HepG2 (cell line): ENCODE results near the gene PIK3R1. TPM values are rescaled to one million over a fixed set of nuclear protein-coding genes. Genes with fewer than 3 reads are reported as not detected.
A peak's percentile ranks its signal among the peaks of the same experiment; 100 is the strongest.

Experiments
- AFF4 ChIP-seq: sonication (generic); formaldehyde crosslinking; IDR thresholded peaks from 2 replicates; pipeline ENCODE4 v1.4.0; 2020; ENCODE audit warnings: missing genetic modification reagents
- ATAD3A ChIP-seq: sonication (generic); formaldehyde crosslinking; IDR thresholded peaks from 2 replicates; pipeline ENCODE4 v1.4.0; 2020; ENCODE audit warnings: missing genetic modification reagents
- FOXJ3 ChIP-seq: sonication (generic); formaldehyde crosslinking; IDR thresholded peaks from 2 replicates; pipeline ENCODE4 v1.4.0; 2020; ENCODE audit warnings: missing genetic modification reagents, mild to moderate bottlenecking, borderline replicate concordance
- FOXP1 ChIP-seq, 2 experiments: fragments of 450-650 bp in 1 of 2; IDR thresholded peaks; 2 replicates each; pipeline ENCODE4 v1.6.1; 2017 to 2018; ENCODE audit warnings: antibody characterized with exemption in 1 of 2
- KDM1A ChIP-seq: IDR thresholded peaks from 2 replicates; pipeline ENCODE4 v1.6.1; 2016; ENCODE audit warnings: missing compliant biosample characterization
- SNRNP70 ChIP-seq: fragments of 200-400 bp; formaldehyde crosslinking; IDR thresholded peaks from 2 replicates; pipeline ENCODE4 v1.6.1; 2017; ENCODE audit warnings: mild to moderate bottlenecking, low read depth, low read length, moderate library complexity
- XRCC5 ChIP-seq: fragments of 200-400 bp; formaldehyde crosslinking; optimal IDR thresholded peaks from 2 replicates; pipeline ENCODE3; 2017; ENCODE audit warnings: mild to moderate bottlenecking, low read length
- ZIK1 ChIP-seq: sonication (generic); formaldehyde crosslinking; IDR thresholded peaks from 2 replicates; pipeline ENCODE4 v1.5.0; 2020; ENCODE audit warnings: mild to moderate bottlenecking, low read depth, missing genetic modification reagents, borderline replicate concordance
- ZNF33B ChIP-seq: sonication (generic); formaldehyde crosslinking; IDR thresholded peaks from 2 replicates; pipeline ENCODE4 v1.5.1; 2020; ENCODE audit warnings: mild to moderate bottlenecking, missing genetic modification reagents
- ZNF484 ChIP-seq: sonication (generic); formaldehyde crosslinking; IDR thresholded peaks from 2 replicates; pipeline ENCODE4 v1.5.1; 2020; ENCODE audit warnings: mild to moderate bottlenecking, low read depth, missing genetic modification reagents, borderline replicate concordance
- polyA plus RNA-seq, 8 experiments: library from polyadenylated mRNA; depleted of rRNA in 3 of 8; stranded (reverse) in 7 of 8; unstranded in 1 of 8; fragments of >200 nt; fragmentation: Illumina TruSeq in 4 of 8; extraction: Trizol in 4 of 8; gene quantifications; 2 replicates each; pipeline versions ENCODE4 v1.2.1 to v1.2.3, GENCODE V29; 2011 to 2016; ENCODE audit warnings: low read depth in 4 of 8, missing spikeins in 1 of 8, mixed read lengths in 1 of 8; ENCODE audit not compliant: insufficient read depth in 1 of 8
- total RNA-seq, 5 experiments: library from RNA; depleted of rRNA; stranded (reverse); fragments of >200 nt; fragmentation: Illumina TruSeq; extraction: Trizol; gene quantifications; 2 replicates each; pipeline ENCODE4 v1.2.3, GENCODE V29; 2016; ENCODE audit warnings: low read depth in 1 of 5
- TF ChIP-seq, protein P1 (sequence below): sonication (generic); formaldehyde crosslinking; IDR thresholded peaks from 2 replicates; pipeline ENCODE4 v1.4.0; 2020; ENCODE audit warnings: mild to moderate bottlenecking, missing genetic modification reagents
- TF ChIP-seq, protein P2 (sequence below): IDR thresholded peaks from 2 replicates; pipeline ENCODE4 v1.6.1; 2016; ENCODE audit warnings: missing biosample characterization, missing genetic modification reagents, low read depth

PIK3R1 gene
- total and polyA plus RNA-seq, 2 of the 13 experiments (the other 11 are each of a cell fraction or from before 2014, with no cell fraction given) = 8.4 to 21.3 TPM

DNA sequence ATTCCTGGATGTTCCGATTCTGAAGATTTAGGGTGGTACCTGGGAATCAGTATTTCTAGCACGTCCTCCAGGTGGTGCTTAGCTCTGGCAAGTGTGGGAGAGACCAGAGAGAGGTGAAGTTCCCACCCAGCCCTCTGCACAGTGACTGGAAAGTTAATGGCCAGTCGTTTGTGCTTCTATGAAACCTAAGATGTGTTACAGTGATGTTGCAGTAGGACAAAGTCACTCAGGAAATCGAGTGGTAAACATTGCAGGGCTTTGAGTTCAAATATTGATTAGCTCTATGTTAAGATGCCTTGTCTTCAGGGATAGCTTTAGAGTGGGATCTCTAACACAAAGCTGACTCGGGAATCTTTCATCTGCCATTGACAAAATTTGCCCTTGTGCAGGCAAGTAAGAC, 55.6 kb downstream of the PIK3R1 start (continued):
- TF ChIP-seq, protein P1, sequence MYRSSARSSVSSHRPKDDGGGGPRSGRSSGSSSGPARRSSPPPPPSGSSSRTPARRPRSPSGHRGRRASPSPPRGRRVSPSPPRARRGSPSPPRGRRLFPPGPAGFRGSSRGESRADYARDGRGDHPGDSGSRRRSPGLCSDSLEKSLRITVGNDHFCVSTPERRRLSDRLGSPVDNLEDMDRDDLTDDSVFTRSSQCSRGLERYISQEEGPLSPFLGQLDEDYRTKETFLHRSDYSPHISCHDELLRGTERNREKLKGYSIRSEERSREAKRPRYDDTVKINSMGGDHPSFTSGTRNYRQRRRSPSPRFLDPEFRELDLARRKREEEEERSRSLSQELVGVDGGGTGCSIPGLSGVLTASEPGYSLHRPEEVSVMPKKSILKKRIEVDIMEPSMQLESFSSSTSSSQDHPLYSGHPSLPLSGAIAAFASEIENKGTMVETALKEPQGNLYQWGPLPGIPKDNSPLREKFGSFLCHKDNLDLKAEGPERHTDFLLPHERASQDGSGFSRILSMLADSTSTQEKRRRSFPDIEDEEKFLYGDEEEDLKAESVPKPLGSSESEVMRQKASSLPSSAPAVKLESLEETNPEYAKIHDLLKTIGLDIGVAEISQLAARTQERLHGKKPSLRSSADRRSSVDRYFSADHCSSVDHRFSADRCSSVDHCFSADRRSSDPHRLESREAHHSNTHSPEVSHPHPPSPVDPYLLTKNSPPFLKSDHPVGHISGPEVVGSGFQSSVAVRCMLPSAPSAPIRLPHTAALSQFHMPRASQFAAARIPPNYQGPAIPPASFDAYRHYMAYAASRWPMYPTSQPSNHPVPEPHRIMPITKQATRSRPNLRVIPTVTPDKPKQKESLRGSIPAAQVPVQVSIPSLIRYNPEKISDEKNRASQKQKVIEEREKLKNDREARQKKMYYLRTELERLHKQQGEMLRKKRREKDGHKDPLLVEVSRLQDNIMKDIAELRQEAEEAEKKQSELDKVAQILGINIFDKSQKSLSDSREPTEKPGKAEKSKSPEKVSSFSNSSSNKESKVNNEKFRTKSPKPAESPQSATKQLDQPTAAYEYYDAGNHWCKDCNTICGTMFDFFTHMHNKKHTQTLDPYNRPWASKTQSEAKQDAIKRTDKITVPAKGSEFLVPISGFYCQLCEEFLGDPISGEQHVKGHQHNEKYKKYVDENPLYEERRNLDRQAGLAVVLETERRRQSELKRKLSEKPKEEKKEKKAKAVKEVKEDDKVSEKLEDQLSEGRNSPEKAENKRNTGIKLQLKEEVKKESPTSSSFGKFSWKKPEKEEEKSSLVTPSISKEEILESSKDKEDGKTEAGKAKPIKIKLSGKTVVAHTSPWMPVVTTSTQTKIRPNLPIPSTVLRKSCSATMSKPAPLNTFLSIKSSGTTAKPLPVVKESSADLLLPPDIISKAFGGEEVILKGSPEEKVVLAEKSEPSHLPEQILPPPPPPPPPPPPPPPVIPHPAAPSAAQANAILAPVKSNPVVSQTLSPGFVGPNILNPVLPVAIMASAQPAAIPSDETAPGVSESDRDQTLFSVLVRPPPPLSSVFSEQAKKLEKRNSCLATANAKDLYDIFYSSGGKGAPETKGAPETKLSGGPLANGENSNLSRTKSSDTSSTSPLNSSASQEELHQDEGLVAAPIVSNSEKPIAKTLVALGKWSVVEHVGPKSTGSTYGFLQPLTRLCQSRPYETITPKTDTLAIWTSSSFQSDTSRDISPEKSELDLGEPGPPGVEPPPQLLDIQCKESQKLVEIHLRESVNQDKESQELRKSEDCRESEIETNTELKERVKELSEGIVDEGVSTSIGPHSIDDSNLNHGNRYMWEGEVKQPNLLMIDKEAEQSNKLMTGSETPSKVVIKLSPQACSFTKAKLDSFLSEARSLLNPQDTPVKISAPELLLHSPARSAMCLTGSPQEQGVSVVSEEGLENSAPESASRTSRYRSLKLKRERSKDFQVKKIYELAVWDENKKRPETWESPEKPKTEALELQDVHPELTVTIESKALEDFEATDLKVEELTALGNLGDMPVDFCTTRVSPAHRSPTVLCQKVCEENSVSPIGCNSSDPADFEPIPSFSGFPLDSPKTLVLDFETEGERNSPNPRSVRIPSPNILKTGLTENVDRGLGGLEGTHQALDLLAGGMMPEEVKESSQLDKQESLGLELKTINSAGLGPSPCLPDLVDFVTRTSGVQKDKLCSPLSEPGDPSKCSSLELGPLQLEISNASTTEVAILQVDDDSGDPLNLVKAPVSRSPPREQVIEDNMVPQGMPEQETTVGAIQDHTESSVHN (CRISPR knock-in tag) = no peak
- TF ChIP-seq ATAD3A (no peak), XRCC5 (no peak), ZNF33B (CRISPR knock-in tag) (no peak), AFF4 (CRISPR knock-in tag) (no peak), ZNF484 (CRISPR knock-in tag) (no peak), SNRNP70 (no peak), KDM1A (CRISPR knock-in tag) (no peak; the same call in 1 of the 2 replicates), FOXJ3 (CRISPR knock-in tag) (peak; percentile 86), ZIK1 (CRISPR knock-in tag) (no peak), FOXP1 (IDR thresholded peaks at IDR 0.05) (no peak), FOXP1 (CRISPR knock-in tag; IDR thresholded peaks at IDR 0.05) (peak; percentile 77; the same call in 1 of the 2 replicates)
- TF ChIP-seq, protein P2, sequence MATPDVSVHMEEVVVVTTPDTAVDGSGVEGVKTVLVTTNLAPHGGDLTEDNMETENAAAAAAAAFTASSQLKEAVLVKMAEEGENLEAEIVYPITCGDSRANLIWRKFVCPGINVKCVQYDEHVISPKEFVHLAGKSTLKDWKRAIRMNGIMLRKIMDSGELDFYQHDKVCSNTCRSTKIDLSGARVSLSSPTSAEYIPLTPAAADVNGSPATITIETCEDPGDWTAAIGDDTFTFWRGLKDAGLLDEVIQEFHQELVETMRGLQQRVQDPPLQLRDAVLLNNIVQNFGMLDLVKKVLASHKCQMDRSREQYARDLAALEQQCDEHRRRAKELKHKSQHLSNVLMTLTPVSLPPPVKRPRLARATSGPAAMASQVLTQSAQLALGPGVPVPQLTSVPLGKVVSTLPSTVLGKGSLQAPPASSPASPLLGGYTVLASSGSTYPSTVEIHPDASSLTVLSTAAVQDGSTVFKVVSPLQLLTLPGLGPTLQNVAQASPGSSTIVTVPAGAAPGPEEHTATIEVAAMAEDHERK (CRISPR knock-in tag) = no peak
